HEK293 (cell line): ENCODE data around the gene LRP1.

Source experiments
- CTCF ChIP-seq: fragments of 450-650 bp; formaldehyde crosslinking; IDR thresholded peaks from 2 replicates; pipeline ENCODE4 v1.5.1; 2016; ENCODE audit warnings: missing biosample characterization, missing genetic modification characterization
- GLI4 ChIP-seq: fragments of 450-650 bp; formaldehyde crosslinking; IDR thresholded peaks from 2 replicates; pipeline ENCODE4 v1.5.1; 2016; ENCODE audit warnings: missing biosample characterization, missing genetic modification characterization
- GLIS1 ChIP-seq: fragments of 450-650 bp; formaldehyde crosslinking; IDR thresholded peaks from 2 replicates; pipeline ENCODE4 v1.5.1; 2016; ENCODE audit warnings: missing biosample characterization, missing genetic modification characterization
- HIC1 ChIP-seq: fragments of 450-650 bp; formaldehyde crosslinking; IDR thresholded peaks from 2 replicates; pipeline ENCODE4 v1.5.1; 2016; ENCODE audit warnings: missing biosample characterization, missing genetic modification characterization
- OSR2 ChIP-seq: fragments of 450-650 bp; formaldehyde crosslinking; IDR thresholded peaks from 2 replicates; pipeline ENCODE4 v1.5.1; 2016; ENCODE audit warnings: missing biosample characterization, missing genetic modification characterization
- PRDM4 ChIP-seq: fragments of 450-650 bp; formaldehyde crosslinking; IDR thresholded peaks from 2 replicates; pipeline ENCODE4 v1.5.1; 2017; ENCODE audit warnings: missing biosample characterization, missing genetic modification characterization
- SCRT1 ChIP-seq: fragments of 450-650 bp; formaldehyde crosslinking; IDR thresholded peaks from 2 replicates; pipeline ENCODE4 v1.5.1; 2016; ENCODE audit warnings: missing biosample characterization, missing genetic modification characterization, borderline replicate concordance
- SCRT2 ChIP-seq: fragments of 450-650 bp; formaldehyde crosslinking; IDR thresholded peaks from 2 replicates; pipeline ENCODE4 v1.5.1; 2016; ENCODE audit warnings: missing biosample characterization, missing genetic modification characterization
- YY2 ChIP-seq: fragments of 450-650 bp; formaldehyde crosslinking; IDR thresholded peaks from 2 replicates; pipeline ENCODE4 v1.5.1; 2016; ENCODE audit warnings: missing biosample characterization, missing genetic modification characterization
- ZBTB11 ChIP-seq: fragments of 450-650 bp; formaldehyde crosslinking; conservative IDR thresholded peaks from 2 replicates; pipeline ENCODE4 v1.5.1; 2016; ENCODE audit warnings: low read depth, missing biosample characterization, missing genetic modification characterization
- ZBTB7A ChIP-seq: fragments of 450-650 bp; formaldehyde crosslinking; IDR thresholded peaks from 2 replicates; pipeline ENCODE4 v1.5.1; 2016; ENCODE audit warnings: low read depth, missing biosample characterization, missing genetic modification characterization
- ZFP37 ChIP-seq: fragments of 450-650 bp; formaldehyde crosslinking; IDR thresholded peaks from 2 replicates; pipeline ENCODE4 v1.5.1; 2016; ENCODE audit warnings: missing biosample characterization, missing genetic modification characterization
- ZNF146 ChIP-seq: fragments of 450-650 bp; formaldehyde crosslinking; IDR thresholded peaks from 2 replicates; pipeline ENCODE4 v1.5.1; 2016; ENCODE audit warnings: missing biosample characterization, missing genetic modification characterization
- ZNF274 ChIP-seq, 2 experiments: fragments of 200-500 bp in 1 of 2; fragments of 450-650 bp in 1 of 2; sonication (Bioruptor generic) in 1 of 2; formaldehyde crosslinking in 1 of 2; IDR thresholded peaks; 2 replicates each; pipeline versions ENCODE4 v1.5.1 to v1.6.1; 2014 to 2016; ENCODE audit warnings: borderline replicate concordance in 1 of 2, inconsistent platforms in 1 of 2, low read length in 1 of 2, missing biosample characterization in 1 of 2, missing genetic modification characterization in 1 of 2
- ZNF394 ChIP-seq: fragments of 450-650 bp; formaldehyde crosslinking; IDR thresholded peaks from 2 replicates; pipeline ENCODE4 v1.5.1; 2016; ENCODE audit warnings: missing biosample characterization, missing genetic modification characterization, mild to moderate bottlenecking, moderate library complexity, borderline replicate concordance
- ZNF416 ChIP-seq: fragments of 450-650 bp; formaldehyde crosslinking; IDR thresholded peaks from 2 replicates; pipeline ENCODE4 v1.5.1; 2016; ENCODE audit warnings: missing biosample characterization, missing genetic modification characterization
- ZNF488 ChIP-seq: fragments of 450-650 bp; formaldehyde crosslinking; IDR thresholded peaks from 2 replicates; pipeline ENCODE4 v1.5.1; 2016; ENCODE audit warnings: missing biosample characterization, missing genetic modification characterization
- ZNF549 ChIP-seq: fragments of 450-650 bp; IDR thresholded peaks from 2 replicates; pipeline ENCODE4 v1.5.1; 2018; ENCODE audit warnings: missing biosample characterization, missing genetic modification characterization, mild to moderate bottlenecking, inconsistent platforms, moderate library complexity
- ZNF610 ChIP-seq: fragments of 450-650 bp; formaldehyde crosslinking; IDR thresholded peaks from 2 replicates; pipeline ENCODE4 v1.5.1; 2016; ENCODE audit warnings: missing biosample characterization, missing genetic modification characterization, borderline replicate concordance
- ZNF664 ChIP-seq: fragments of 450-650 bp; formaldehyde crosslinking; IDR thresholded peaks from 2 replicates; pipeline ENCODE4 v1.5.1; 2016; ENCODE audit warnings: missing biosample characterization, missing genetic modification characterization
- ZNF701 ChIP-seq: fragments of 450-650 bp; formaldehyde crosslinking; IDR thresholded peaks from 2 replicates; pipeline ENCODE4 v1.5.1; 2016; ENCODE audit warnings: missing biosample characterization, missing genetic modification characterization
- ZSCAN16 ChIP-seq: fragments of 450-650 bp; formaldehyde crosslinking; IDR thresholded peaks from 2 replicates; pipeline ENCODE4 v1.5.1; 2016; ENCODE audit warnings: missing biosample characterization, missing genetic modification characterization
- ZSCAN23 ChIP-seq: fragments of 450-650 bp; formaldehyde crosslinking; IDR thresholded peaks from 2 replicates; pipeline ENCODE4 v1.5.1; 2016; ENCODE audit warnings: missing biosample characterization, missing genetic modification characterization
- TF ChIP-seq, protein P1 (sequence below): fragments of 450-650 bp; formaldehyde crosslinking; optimal IDR thresholded peaks from 2 replicates; pipeline ENCODE3; 2016; ENCODE audit warnings: missing biosample characterization, mild to moderate bottlenecking, missing genetic modification characterization
- TF ChIP-seq, protein P2 (sequence below): fragments of 450-650 bp; formaldehyde crosslinking; IDR thresholded peaks from 2 replicates; pipeline ENCODE4 v1.5.1; 2016; ENCODE audit warnings: missing biosample characterization, missing genetic modification characterization

Gene LRP1

GRCh38 chr12:57243521-57244311 is 115.4 kb downstream of the LRP1 start (continued):
- TF ChIP-seq, protein P1, sequence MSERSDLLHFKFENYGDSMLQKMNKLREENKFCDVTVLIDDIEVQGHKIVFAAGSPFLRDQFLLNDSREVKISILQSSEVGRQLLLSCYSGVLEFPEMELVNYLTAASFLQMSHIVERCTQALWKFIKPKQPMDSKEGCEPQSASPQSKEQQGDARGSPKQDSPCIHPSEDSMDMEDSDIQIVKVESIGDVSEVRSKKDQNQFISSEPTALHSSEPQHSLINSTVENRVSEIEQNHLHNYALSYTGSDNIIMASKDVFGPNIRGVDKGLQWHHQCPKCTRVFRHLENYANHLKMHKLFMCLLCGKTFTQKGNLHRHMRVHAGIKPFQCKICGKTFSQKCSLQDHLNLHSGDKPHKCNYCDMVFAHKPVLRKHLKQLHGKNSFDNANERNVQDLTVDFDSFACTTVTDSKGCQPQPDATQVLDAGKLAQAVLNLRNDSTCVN (tag by site-specific recombination): peak; percentile 31
- TF ChIP-seq ZNF610 (tag by site-specific recombination) (no peak), HIC1 (tag by site-specific recombination) (no peak), ZNF664 (tag by site-specific recombination) (peak; percentile 27; the same call in 1 of the 2 replicates), YY2 (tag by site-specific recombination) (no peak), SCRT1 (tag by site-specific recombination) (no peak), ZNF701 (tag by site-specific recombination) (no peak), ZNF488 (tag by site-specific recombination) (no peak), ZBTB7A (tag by site-specific recombination) (peak; percentile 59; the same call in 1 of the 2 replicates), ZNF549 (tag by site-specific recombination) (no peak), ZNF146 (tag by site-specific recombination) (no peak), ZSCAN16 (no peak), CTCF (peak; percentile 81), GLIS1 (no peak), ZNF274 (IDR thresholded peaks at IDR 0.05; ENCODE audit: low read length) (no peak), ZNF274 (tag by site-specific recombination; IDR thresholded peaks at IDR 0.05; ENCODE audit: borderline replicate concordance) (no peak), ZNF416 (no peak), ZNF394 (tag by site-specific recombination) (0 out of 2 replicates have a peak, but pooled peaks have one; percentile 23), ZBTB11 (tag by site-specific recombination) (0 out of 2 replicates have a peak, but pooled peaks have one; percentile 20), ZFP37 (tag by site-specific recombination) (no peak), SCRT2 (tag by site-specific recombination) (no peak), PRDM4 (tag by site-specific recombination) (no peak), ZSCAN23 (no peak), OSR2 (no peak), GLI4 (tag by site-specific recombination) (no peak)
- TF ChIP-seq, protein P2, sequence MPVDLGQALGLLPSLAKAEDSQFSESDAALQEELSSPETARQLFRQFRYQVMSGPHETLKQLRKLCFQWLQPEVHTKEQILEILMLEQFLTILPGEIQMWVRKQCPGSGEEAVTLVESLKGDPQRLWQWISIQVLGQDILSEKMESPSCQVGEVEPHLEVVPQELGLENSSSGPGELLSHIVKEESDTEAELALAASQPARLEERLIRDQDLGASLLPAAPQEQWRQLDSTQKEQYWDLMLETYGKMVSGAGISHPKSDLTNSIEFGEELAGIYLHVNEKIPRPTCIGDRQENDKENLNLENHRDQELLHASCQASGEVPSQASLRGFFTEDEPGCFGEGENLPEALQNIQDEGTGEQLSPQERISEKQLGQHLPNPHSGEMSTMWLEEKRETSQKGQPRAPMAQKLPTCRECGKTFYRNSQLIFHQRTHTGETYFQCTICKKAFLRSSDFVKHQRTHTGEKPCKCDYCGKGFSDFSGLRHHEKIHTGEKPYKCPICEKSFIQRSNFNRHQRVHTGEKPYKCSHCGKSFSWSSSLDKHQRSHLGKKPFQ (tag by site-specific recombination): no peak
